ENCODE measurements around the gene MYO9B.
"Not testable (repeated sequence)": the region's sequence is repeated elsewhere in the genome, so short reads cannot be mapped to it uniquely, and the experiment has no call there.

DNA sequence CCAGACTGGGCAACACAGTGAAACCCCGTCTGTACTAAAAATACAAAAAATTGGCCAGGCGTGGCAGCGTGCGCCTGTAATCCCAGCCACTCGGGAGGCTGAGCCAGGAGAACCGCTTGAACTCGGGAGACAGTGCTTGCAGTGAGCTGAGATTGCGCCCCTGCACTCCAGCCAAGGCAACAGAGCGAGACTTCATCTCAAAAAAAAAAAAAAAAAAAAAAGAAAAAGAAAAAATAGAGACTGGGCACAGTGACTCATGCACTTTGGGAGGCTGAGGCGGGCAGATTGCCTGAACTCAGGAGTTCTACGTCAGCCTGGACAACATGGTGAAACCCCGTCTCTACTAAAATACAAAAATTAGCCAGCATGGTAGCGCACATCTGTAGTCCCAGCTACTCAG lies 69.2 kb downstream of the MYO9B start:
- TF ChIP-seq CTCF (conservative IDR thresholded peaks at IDR 0.05 in 1 of 2, IDR thresholded peaks at IDR 0.05 in 1 of 2; ENCODE audit: extremely low read depth in 1 of 2, insufficient read depth in 1 of 2, low read depth in 1 of 2, low read length in 2 of 2); EZH2 (IDR thresholded peaks at IDR 0.05; ENCODE audit: borderline replicate concordance, low read length): not testable (repeated sequence)

Measured in mammary epithelial cell (primary cell).